HepG2 (cell line): ENCODE results near the gene DCP1B.

Source experiments
- CHD2 ChIP-seq: IDR thresholded peaks from 2 replicates; pipeline ENCODE4 v1.6.1; 2011; ENCODE audit warnings: low read depth, low read length, improper control_type of control experiment
- EZH2 ChIP-seq: conservative IDR thresholded peaks from 2 replicates; pipeline ENCODE4 v1.6.1; 2012; ENCODE audit warnings: mild to moderate bottlenecking, low read depth, low read length, moderate library complexity
- IKZF5 ChIP-seq: IDR thresholded peaks from 2 replicates; pipeline ENCODE4 v1.6.1; 2018; ENCODE audit warnings: missing genetic modification reagents, mild to moderate bottlenecking, missing compliant biosample characterization
- ZNF124 ChIP-seq: sonication (generic); formaldehyde crosslinking; IDR thresholded peaks from 2 replicates; pipeline ENCODE4 v1.4.0; 2020; ENCODE audit warnings: missing genetic modification reagents
- ZNF232 ChIP-seq: sonication (generic); formaldehyde crosslinking; IDR thresholded peaks from 2 replicates; pipeline ENCODE4 v1.4.0; 2020; ENCODE audit warnings: missing genetic modification reagents, borderline replicate concordance
- ZNF318 ChIP-seq: sonication (generic); formaldehyde crosslinking; IDR thresholded peaks from 2 replicates; pipeline ENCODE4 v1.4.0; 2020; ENCODE audit warnings: mild to moderate bottlenecking, missing genetic modification reagents

- TF ChIP-seq CHD2, result no peak
- TF ChIP-seq IKZF5 (CRISPR knock-in tag), result no peak
- TF ChIP-seq ZNF318 (CRISPR knock-in tag), result no peak
- TF ChIP-seq ZNF124 (CRISPR knock-in tag), result no peak
- no peak for TF ChIP-seq ZNF232 (CRISPR knock-in tag)
- TF ChIP-seq EZH2, result no peak
Measured at GRCh38 chr12:1910468-1910867, 93.8 kb downstream of the DCP1B start.
